Astrocyte (in vitro differentiated cells and primary cell): ENCODE data around the gene ARSJ. TPM values are rescaled to one million over a fixed set of nuclear protein-coding genes. Genes with fewer than 3 reads are reported as not detected.

Source experiments
- DNase-seq: peaks from one replicate; pipeline ENCODE4 v3.0.0-alpha.2; 2010; ENCODE audit warnings: low read depth
- FAIRE-seq: peaks from 2 replicates; lab custom pipeline; 2011; peaks lifted over from hg19 to GRCh38; lab: Jason Lieb, UNC
- H2AFZ ChIP-seq: 2 replicates; pipeline ENCODE4 v1.6.0; 2012; ENCODE audit warnings: low read depth, low read length, inconsistent platforms
- H3K27ac ChIP-seq: 2 replicates; pipeline ENCODE4 v1.5.1; 2011; ENCODE audit warnings: low read depth, low read length, inconsistent platforms
- H3K27me3 ChIP-seq: 2 replicates; pipeline ENCODE4 v1.6.0; 2011; ENCODE audit warnings: low read length, inconsistent platforms; ENCODE audit not compliant: insufficient read depth
- H3K36me3 ChIP-seq: 2 replicates; pipeline ENCODE4 v1.5.1; 2011; ENCODE audit warnings: low read length, inconsistent platforms; ENCODE audit not compliant: insufficient read depth
- H3K4me1 ChIP-seq: 2 replicates; pipeline ENCODE4 v1.5.1; 2011; ENCODE audit warnings: low read length, inconsistent platforms; ENCODE audit not compliant: insufficient read depth
- H3K4me2 ChIP-seq: 2 replicates; pipeline ENCODE4 v1.6.0; 2012; ENCODE audit warnings: low read length, inconsistent platforms
- H3K4me3 ChIP-seq: 2 replicates; pipeline ENCODE4 v1.5.1; 2011; ENCODE audit warnings: low read depth, mild to moderate bottlenecking, low read length, inconsistent platforms; ENCODE audit not compliant: insufficient read depth
- H3K79me2 ChIP-seq: 2 replicates; pipeline ENCODE4 v1.6.0; 2012; ENCODE audit warnings: mild to moderate bottlenecking, low read length, inconsistent platforms; ENCODE audit not compliant: insufficient read depth
- H3K9ac ChIP-seq: 2 replicates; pipeline ENCODE4 v1.6.0; 2012; ENCODE audit warnings: mild to moderate bottlenecking, low read length, inconsistent platforms
- H3K9me3 ChIP-seq: 2 replicates; pipeline ENCODE4 v1.5.1; 2012; ENCODE audit warnings: low read depth, mild to moderate bottlenecking, low read length, inconsistent platforms; ENCODE audit not compliant: insufficient read depth
- H4K20me1 ChIP-seq: 2 replicates; pipeline ENCODE4 v1.6.0; 2012; ENCODE audit warnings: low read length, inconsistent platforms; ENCODE audit not compliant: insufficient read depth
- H3K27ac Mint-ChIP-seq: one replicate; pipeline ENCODE4 v1.8.0; 2021; ENCODE audit warnings: mild to moderate bottlenecking, mixed read lengths; ENCODE audit not compliant: unreplicated experiment
- H3K27me3 Mint-ChIP-seq: one replicate; pipeline ENCODE4 v1.8.0; 2021; ENCODE audit warnings: low read depth, mixed read lengths; ENCODE audit not compliant: unreplicated experiment
- H3K36me3 Mint-ChIP-seq: one replicate; pipeline ENCODE4 v1.8.0; 2021; ENCODE audit warnings: low read depth, mixed read lengths; ENCODE audit not compliant: unreplicated experiment
- H3K4me1 Mint-ChIP-seq: one replicate; pipeline ENCODE4 v1.8.0; 2021; ENCODE audit warnings: low read depth, mixed read lengths; ENCODE audit not compliant: unreplicated experiment
- H3K4me3 Mint-ChIP-seq: one replicate; pipeline ENCODE4 v1.8.0; 2021; ENCODE audit warnings: mild to moderate bottlenecking, moderate library complexity, mixed read lengths; ENCODE audit not compliant: unreplicated experiment
- H3K9me3 Mint-ChIP-seq: one replicate; pipeline ENCODE4 v1.8.0; 2021; ENCODE audit warnings: mild to moderate bottlenecking, mixed read lengths; ENCODE audit not compliant: unreplicated experiment
- CTCF ChIP-seq: IDR thresholded peaks from 2 replicates; pipeline ENCODE4 v1.5.1; 2011; ENCODE audit warnings: low read depth, mild to moderate bottlenecking, inconsistent platforms, low read length, moderate library complexity; ENCODE audit not compliant: insufficient read depth
- EZH2 ChIP-seq: IDR thresholded peaks from 2 replicates; pipeline ENCODE4 v1.6.1; 2012; ENCODE audit warnings: mild to moderate bottlenecking, low read length, inconsistent platforms; ENCODE audit not compliant: insufficient read depth
- total RNA-seq: library from RNA; stranded (reverse); gene quantifications from 2 replicates; pipeline ENCODE4 v1.2.1, GENCODE V29; 2021

ARSJ gene
- total RNA-seq, 1 donor from 2014 or later = 66.5 TPM

- Mint-ChIP-seq H3K36me3 (peaks cover 6% of the 10 kb centered on the region), H3K4me1 (peaks cover 14% of the 10 kb centered on the region), H3K9me3 (no peaks in the 10 kb centered on the region), H3K27me3 (no peaks in the 10 kb centered on the region), H3K27ac (peak overlapping the region; percentile 37), H3K4me3 (peak overlapping the region; percentile 99)
- DNase-seq (no peak), FAIRE-seq (peak; percentile 9)
- Histone ChIP-seq H3K9me3 (no peaks in the 10 kb centered on the region), H3K9ac (peak overlapping the region; percentile 96), H4K20me1 (peaks cover 63% of the 10 kb centered on the region), H3K4me3 (peak overlapping the region; percentile 93), H3K4me2 (peak overlapping the region; percentile 89), H3K36me3 (peaks cover 7% of the 10 kb centered on the region), H2AFZ (no peak overlapping the region), H3K27me3 (no peaks in the 10 kb centered on the region), H3K4me1 (no peaks in the 10 kb centered on the region), H3K79me2 (peaks cover 100% of the 10 kb centered on the region), H3K27ac (peak overlapping the region; percentile 91)
- TF ChIP-seq CTCF = no peak
- no peak for TF ChIP-seq EZH2
Observed at GRCh38 chr4:113975578-113975977, 3.9 kb downstream of the ARSJ start.

- Histone ChIP-seq H3K27me3 (no peaks in the 10 kb centered on the region), H3K4me2 (peak overlapping the region; percentile 89), H3K36me3 (peaks cover 18% of the 10 kb centered on the region), H4K20me1 (peaks cover 71% of the 10 kb centered on the region), H3K27ac (no peak overlapping the region), H3K4me3 (peak overlapping the region; percentile 93), H3K9me3 (no peaks in the 10 kb centered on the region), H3K79me2 (peaks cover 100% of the 10 kb centered on the region), H3K4me1 (peaks cover 7% of the 10 kb centered on the region), H2AFZ (no peak overlapping the region), H3K9ac (no peak overlapping the region)
- FAIRE-seq (peak; percentile 39), DNase-seq (no peak)
- TF ChIP-seq CTCF (no peak), EZH2 (no peak)
- no peaks in the 10 kb centered on the region for H3K9me3 Mint-ChIP-seq
- peaks cover 6% of the 10 kb centered on the region for H3K36me3 Mint-ChIP-seq
- H3K27ac Mint-ChIP-seq = no peak overlapping the region
- peaks cover 19% of the 10 kb centered on the region for H3K4me1 Mint-ChIP-seq
- peak overlapping the region; percentile 99 for H3K4me3 Mint-ChIP-seq
- no peaks in the 10 kb centered on the region for H3K27me3 Mint-ChIP-seq
Observed at GRCh38 chr4:113974467-113974866, 5.0 kb downstream of the ARSJ start.

GRCh38 chr4:113973345-113973744, 6.1 kb downstream of the ARSJ start:
- DNase-seq (no peak), FAIRE-seq (no peak)
- H3K4me3 Mint-ChIP-seq = peak overlapping the region; percentile 24
- peaks cover 6% of the 10 kb centered on the region for H3K36me3 Mint-ChIP-seq
- Histone ChIP-seq H3K79me2 (peaks cover 100% of the 10 kb centered on the region), H2AFZ (no peak overlapping the region), H4K20me1 (peaks cover 66% of the 10 kb centered on the region), H3K4me1 (peaks cover 9% of the 10 kb centered on the region), H3K36me3 (peaks cover 21% of the 10 kb centered on the region), H3K9ac (no peak overlapping the region), H3K27me3 (no peaks in the 10 kb centered on the region), H3K27ac (no peak overlapping the region), H3K4me3 (no peak overlapping the region), H3K9me3 (no peaks in the 10 kb centered on the region), H3K4me2 (peak overlapping the region; percentile 55)
- H3K27ac Mint-ChIP-seq = no peak overlapping the region
- H3K4me1 Mint-ChIP-seq = peaks cover 19% of the 10 kb centered on the region
- no peaks in the 10 kb centered on the region for H3K9me3 Mint-ChIP-seq
- H3K27me3 Mint-ChIP-seq = no peaks in the 10 kb centered on the region
- TF ChIP-seq EZH2 (no peak), CTCF (no peak)
